GM06990 (cell line): ENCODE results near the gene ACOT7.
"Not testable (repeated sequence)": the region's sequence is repeated elsewhere in the genome, so short reads cannot be mapped to it uniquely, and the experiment has no call there.

Experiments used
- DNase-seq: peaks from one replicate; pipeline ENCODE4 v3.0.0-alpha.2; 2011; ENCODE audit not compliant: insufficient read length; ENCODE audit errors: extremely low read depth
- H3K27me3 ChIP-seq: replicated peaks from 2 replicates; pipeline ENCODE4 v1.6.0; 2011; ENCODE audit warnings: low read length; ENCODE audit not compliant: control insufficient read depth, insufficient read depth
- H3K36me3 ChIP-seq: 2 replicates; pipeline ENCODE4 v1.5.1; 2011; ENCODE audit warnings: low read length; ENCODE audit not compliant: control insufficient read depth, insufficient read depth
- H3K4me3 ChIP-seq: replicated peaks from 2 replicates; pipeline ENCODE4 v1.5.1; 2011; ENCODE audit warnings: low read depth, mild to moderate bottlenecking, control low read depth, low read length
- TF ChIP-seq, protein P1 (sequence below): IDR thresholded peaks from 2 replicates; pipeline ENCODE4 v1.5.1; 2011; ENCODE audit warnings: low read length, control low read depth, mild to moderate bottlenecking, inconsistent platforms; ENCODE audit not compliant: insufficient read depth, poor library complexity, severe bottlenecking

ACOT7 gene

DNA sequence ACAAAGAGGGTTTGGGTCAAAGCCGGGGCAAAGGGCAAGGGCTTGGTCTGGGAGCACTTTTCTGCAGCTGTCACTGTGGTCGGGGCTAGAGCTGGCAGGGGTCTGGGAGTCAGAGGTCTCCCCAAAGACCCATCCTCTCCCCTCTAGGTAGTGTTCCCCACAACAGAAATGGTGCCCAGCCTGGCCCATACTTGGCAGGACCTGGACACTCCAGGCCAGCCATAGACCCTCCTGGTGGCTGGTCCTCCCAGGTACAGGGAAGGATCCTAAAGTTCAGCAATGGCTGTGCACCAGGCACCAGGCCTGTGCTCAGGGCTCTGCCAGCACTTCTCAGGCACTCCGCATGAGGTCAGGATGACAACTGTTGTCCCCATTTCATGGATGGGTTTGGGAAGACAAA, 42.0 kb upstream of the ACOT7 start:
- TF ChIP-seq, protein P1, sequence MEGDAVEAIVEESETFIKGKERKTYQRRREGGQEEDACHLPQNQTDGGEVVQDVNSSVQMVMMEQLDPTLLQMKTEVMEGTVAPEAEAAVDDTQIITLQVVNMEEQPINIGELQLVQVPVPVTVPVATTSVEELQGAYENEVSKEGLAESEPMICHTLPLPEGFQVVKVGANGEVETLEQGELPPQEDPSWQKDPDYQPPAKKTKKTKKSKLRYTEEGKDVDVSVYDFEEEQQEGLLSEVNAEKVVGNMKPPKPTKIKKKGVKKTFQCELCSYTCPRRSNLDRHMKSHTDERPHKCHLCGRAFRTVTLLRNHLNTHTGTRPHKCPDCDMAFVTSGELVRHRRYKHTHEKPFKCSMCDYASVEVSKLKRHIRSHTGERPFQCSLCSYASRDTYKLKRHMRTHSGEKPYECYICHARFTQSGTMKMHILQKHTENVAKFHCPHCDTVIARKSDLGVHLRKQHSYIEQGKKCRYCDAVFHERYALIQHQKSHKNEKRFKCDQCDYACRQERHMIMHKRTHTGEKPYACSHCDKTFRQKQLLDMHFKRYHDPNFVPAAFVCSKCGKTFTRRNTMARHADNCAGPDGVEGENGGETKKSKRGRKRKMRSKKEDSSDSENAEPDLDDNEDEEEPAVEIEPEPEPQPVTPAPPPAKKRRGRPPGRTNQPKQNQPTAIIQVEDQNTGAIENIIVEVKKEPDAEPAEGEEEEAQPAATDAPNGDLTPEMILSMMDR: no peak
- DNase-seq: no peak
- no peaks in the 10 kb centered on the region for H3K27me3 ChIP-seq

DNA sequence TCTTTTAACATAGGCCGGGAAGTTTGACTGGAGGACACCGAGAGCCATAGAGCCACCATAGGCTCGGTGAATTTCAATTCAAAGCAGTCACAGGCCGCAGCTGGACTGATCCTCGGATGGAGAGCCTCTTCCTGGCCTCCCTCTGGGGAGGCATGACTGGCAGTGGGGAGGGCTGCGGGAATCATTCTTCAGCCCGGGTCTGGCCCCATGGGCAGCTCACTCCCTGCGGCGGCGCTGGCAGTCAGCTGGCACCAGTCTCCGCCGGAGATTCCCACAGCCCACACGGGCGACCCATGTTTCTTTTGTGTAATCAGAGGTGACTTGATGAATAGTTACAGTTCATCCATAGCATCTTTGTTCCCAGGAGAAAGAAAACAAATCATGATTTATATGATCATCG, 41.6 kb upstream of the ACOT7 start:
- H3K27me3 ChIP-seq: no peaks in the 10 kb centered on the region

More for the DNA sequence above, 42.0 kb upstream of the ACOT7 start:
- no peaks in the 10 kb centered on the region for H3K36me3 ChIP-seq
- no peak overlapping the region for H3K4me3 ChIP-seq

DNA sequence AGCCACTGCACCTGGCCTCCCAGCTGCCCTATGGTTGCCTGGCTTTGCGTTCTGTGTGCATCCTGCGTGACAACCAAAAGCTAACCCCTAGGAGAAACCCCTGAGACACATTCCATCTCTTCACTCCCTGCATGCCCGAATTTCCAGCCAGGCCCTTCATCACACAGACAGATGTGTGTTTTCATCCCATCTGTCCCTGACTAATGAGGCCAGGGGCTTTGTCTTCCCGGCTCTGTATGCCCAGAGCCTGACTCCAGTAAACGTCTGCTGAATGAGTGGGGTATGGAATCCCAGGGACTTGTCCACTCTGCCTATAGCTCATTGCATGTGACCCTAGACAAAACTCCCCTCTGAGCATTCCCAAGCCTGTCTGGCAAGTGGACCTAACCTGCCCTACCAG, 40.6 kb upstream of the ACOT7 start:
- Histone ChIP-seq H3K27me3 (no peaks in the 10 kb centered on the region), H3K36me3 (no peaks in the 10 kb centered on the region), H3K4me3 (no peak overlapping the region)
- no peak for DNase-seq
- TF ChIP-seq, protein P1: no peak

More for the DNA sequence above, 41.6 kb upstream of the ACOT7 start:
- no peak overlapping the region for H3K4me3 ChIP-seq
- TF ChIP-seq, protein P1: no peak
- DNase-seq: no peak
- no peaks in the 10 kb centered on the region for H3K36me3 ChIP-seq

DNA sequence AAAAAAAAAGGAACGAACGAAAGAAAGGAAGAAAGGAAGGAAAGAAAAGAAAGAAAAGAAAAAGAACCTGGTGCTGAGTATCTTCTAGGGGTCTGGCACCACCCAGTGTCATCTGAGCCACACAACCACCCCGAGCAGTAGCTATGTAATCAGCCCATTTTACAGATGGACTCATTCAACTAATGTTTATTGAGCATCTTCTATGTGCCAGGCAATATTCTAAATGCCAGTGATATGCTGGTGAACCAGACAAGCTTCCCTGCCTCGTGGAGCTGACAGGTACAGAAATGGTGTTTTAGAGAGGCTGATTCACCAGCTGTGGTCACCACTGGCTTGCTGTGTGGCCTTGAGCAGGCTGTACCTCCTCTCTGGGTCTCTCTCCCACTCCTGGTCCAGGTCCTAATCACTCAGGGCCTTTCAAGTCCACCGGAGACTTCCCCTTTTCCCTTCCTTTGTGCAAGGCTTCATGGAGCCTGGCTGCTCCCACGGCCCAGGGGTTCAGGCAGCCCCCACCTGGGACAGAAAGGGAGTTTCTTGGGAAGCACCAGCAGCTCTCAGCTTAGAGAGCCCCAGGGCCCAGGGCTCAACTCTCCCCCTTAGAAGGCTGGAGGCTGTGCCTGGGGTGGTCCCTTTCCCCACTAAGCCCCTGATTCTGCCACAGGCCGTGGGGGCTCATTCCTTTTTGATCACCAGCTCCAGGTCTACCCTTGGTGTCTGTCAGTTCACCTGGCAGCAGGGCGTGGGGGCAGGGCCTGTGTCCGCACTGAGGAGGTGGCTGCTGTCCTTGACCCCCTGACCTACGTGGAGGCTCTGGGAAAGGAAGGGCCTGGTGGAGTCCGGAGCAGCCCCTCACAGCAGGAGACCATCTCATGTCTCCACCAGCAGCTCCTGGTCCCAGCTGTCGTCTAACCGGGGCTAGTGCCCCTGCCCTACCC, 38.3 kb upstream of the ACOT7 start:
- not testable (repeated sequence) for DNase-seq, H3K36me3 ChIP-seq, H3K4me3 ChIP-seq, H3K27me3 ChIP-seq

DNA sequence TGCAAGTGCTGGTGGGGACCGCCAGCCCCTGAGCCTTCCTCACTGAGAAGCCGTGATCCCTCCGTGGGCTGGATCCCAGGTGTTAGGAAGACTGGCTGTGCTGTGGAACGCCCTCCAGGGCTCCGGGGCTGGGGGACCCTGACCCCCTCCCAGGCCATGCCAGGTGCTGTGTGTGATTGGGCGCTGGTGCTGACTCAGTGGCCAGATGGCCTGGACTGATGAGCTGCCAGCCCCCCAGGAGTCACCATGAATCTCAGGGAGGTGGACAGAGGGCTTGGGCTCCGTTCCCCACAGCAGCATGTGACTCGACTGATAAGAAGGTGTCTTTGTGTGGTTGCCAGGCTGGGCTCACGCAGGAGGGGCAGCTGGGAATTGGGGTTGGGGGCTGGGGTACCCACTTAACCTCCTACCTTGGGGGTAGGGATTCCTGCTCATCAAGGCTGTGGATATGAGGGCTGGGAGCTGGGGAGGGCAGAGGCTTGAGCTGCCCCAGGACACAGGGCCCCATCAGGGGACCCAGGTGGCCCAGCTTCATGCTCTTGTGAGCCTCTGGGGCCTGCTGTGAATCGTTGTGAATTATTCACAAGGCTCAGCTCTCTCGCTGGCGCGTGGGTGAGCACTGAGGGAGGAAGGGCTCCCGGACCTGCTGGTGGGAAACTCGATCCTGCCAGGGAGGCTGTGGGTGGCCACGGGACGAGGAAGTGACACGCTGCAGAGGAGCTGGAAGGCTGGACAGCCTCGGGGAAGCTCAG, 36.3 kb upstream of the ACOT7 start:
- H3K27me3 ChIP-seq, DNase-seq, H3K4me3 ChIP-seq: not testable (repeated sequence)

DNA sequence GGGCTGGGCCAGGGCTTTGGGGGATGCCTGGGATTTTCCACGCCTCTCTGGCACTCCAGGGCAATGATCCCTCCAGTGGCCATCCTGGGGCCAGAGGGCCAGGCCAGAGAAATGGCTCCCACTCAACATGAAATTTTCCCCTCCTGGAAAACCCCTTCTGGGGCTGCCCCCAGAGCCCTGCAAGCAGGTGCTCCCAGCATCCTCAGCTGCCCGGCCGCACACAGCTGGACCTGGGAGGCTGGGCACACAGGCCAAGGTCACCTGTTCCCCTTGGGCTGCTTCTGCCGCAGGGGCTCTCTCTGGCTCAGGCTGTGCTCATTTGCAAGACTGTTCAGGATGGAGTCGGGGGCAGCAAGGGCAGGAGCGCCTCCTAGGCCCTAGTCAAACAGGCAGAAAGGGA, 34.9 kb upstream of the ACOT7 start:
- not testable (repeated sequence) for H3K27me3 ChIP-seq, DNase-seq, H3K4me3 ChIP-seq, H3K36me3 ChIP-seq

More for the DNA sequence above, 36.3 kb upstream of the ACOT7 start:
- H3K36me3 ChIP-seq: not testable (repeated sequence)
